Progenitor cell of endocrine pancreas (in vitro differentiated cells): ENCODE measurements around the gene GNAL. TPM values are rescaled to one million over a fixed set of nuclear protein-coding genes. Genes with fewer than 3 reads are reported as not detected.

ENCODE experiments used
- DNase-seq: peaks from one replicate; pipeline ENCODE4 v3.0.0; 2021; ENCODE audit warnings: low spot score; ENCODE audit not compliant: unreplicated experiment
- H3K27ac Mint-ChIP-seq: 2 replicates; pipeline ENCODE4 v1.8.0; 2021; ENCODE audit warnings: mild to moderate bottlenecking, moderate library complexity, mixed read lengths
- H3K27me3 Mint-ChIP-seq: 2 replicates; pipeline ENCODE4 v1.8.0; 2021; ENCODE audit warnings: mixed read lengths
- H3K36me3 Mint-ChIP-seq: 2 replicates; pipeline ENCODE4 v1.8.0; 2022; ENCODE audit warnings: mixed read lengths; ENCODE audit not compliant: insufficient read depth
- H3K4me1 Mint-ChIP-seq: 2 replicates; pipeline ENCODE4 v1.8.0; 2021; ENCODE audit warnings: low read depth, mixed read lengths
- H3K4me3 Mint-ChIP-seq: 2 replicates; pipeline ENCODE4 v1.8.0; 2021; ENCODE audit warnings: low read depth, mild to moderate bottlenecking, moderate library complexity, mixed read lengths
- H3K9me3 Mint-ChIP-seq: 2 replicates; pipeline ENCODE4 v1.8.0; 2021; ENCODE audit warnings: low read depth, mixed read lengths
- total RNA-seq: library from RNA; stranded (reverse); gene quantifications from 2 replicates; pipeline ENCODE4 v1.2.1, GENCODE V29; 2021
- TF ChIP-seq, protein P1 (sequence below): fragments of 200-600 bp; sonication (generic); IDR thresholded peaks from one replicate; pipeline ENCODE4 v1.5.0; 2021; ENCODE audit warnings: antibody characterized with exemption, mild to moderate bottlenecking; ENCODE audit not compliant: unreplicated experiment

GNAL gene
- total RNA-seq, 1 donor from 2014 or later = 10.0 TPM

- Mint-ChIP-seq H3K4me3 (no peak overlapping the region), H3K4me1 (peaks cover 18% of the 10 kb centered on the region), H3K9me3 (no peaks in the 10 kb centered on the region), H3K36me3 (no peaks in the 10 kb centered on the region), H3K27me3 (peaks cover 21% of the 10 kb centered on the region), H3K27ac (no peak overlapping the region)
- TF ChIP-seq, protein P1, sequence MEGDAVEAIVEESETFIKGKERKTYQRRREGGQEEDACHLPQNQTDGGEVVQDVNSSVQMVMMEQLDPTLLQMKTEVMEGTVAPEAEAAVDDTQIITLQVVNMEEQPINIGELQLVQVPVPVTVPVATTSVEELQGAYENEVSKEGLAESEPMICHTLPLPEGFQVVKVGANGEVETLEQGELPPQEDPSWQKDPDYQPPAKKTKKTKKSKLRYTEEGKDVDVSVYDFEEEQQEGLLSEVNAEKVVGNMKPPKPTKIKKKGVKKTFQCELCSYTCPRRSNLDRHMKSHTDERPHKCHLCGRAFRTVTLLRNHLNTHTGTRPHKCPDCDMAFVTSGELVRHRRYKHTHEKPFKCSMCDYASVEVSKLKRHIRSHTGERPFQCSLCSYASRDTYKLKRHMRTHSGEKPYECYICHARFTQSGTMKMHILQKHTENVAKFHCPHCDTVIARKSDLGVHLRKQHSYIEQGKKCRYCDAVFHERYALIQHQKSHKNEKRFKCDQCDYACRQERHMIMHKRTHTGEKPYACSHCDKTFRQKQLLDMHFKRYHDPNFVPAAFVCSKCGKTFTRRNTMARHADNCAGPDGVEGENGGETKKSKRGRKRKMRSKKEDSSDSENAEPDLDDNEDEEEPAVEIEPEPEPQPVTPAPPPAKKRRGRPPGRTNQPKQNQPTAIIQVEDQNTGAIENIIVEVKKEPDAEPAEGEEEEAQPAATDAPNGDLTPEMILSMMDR = no peak
- DNase-seq = no peak
Observed at GRCh38 chr18:11668441-11669169, 20.5 kb upstream of the GNAL start.

- TF ChIP-seq, protein P1 = no peak
- no peak overlapping the region for H3K4me3 Mint-ChIP-seq
- peaks cover 29% of the 10 kb centered on the region for H3K27me3 Mint-ChIP-seq
- H3K36me3 Mint-ChIP-seq = no peaks in the 10 kb centered on the region
- H3K4me1 Mint-ChIP-seq = peaks cover 18% of the 10 kb centered on the region
- H3K9me3 Mint-ChIP-seq = no peaks in the 10 kb centered on the region
- DNase-seq = no peak
- no peak overlapping the region for H3K27ac Mint-ChIP-seq
Observed at GRCh38 chr18:11669271-11669947, 19.7 kb upstream of the GNAL start.

GRCh38 chr18:11669948-11670275 lies 19.2 kb upstream of the GNAL start:
- DNase-seq = no peak
- no peak overlapping the region for H3K27ac Mint-ChIP-seq
- H3K9me3 Mint-ChIP-seq = no peaks in the 10 kb centered on the region
- H3K36me3 Mint-ChIP-seq = no peaks in the 10 kb centered on the region
- TF ChIP-seq, protein P1 = no peak
- no peak overlapping the region for H3K4me3 Mint-ChIP-seq
- peaks cover 18% of the 10 kb centered on the region for H3K4me1 Mint-ChIP-seq
- H3K27me3 Mint-ChIP-seq = peaks cover 32% of the 10 kb centered on the region

DNA sequence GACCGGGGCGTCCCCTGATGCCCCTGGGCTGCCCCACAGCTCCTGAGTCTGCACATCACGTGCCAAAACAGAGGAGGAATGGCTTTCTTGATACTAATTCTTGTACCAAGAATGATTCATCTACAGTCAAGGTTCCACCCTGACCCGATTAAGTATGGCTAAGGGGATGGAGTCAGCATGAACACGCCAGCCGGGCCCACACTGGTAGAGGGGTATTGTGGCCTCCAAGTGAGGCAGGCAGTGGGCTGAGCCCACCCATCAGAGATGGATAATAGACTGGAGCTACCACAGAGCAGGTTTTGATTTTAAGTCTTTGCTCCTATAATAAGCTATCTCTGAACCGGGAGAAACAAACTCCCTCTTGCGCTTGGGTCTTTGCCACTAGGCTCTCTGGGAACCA lies 17.9 kb upstream of the GNAL start:
- H3K36me3 Mint-ChIP-seq = no peaks in the 10 kb centered on the region
- TF ChIP-seq, protein P1 = no peak
- peaks cover 31% of the 10 kb centered on the region for H3K27me3 Mint-ChIP-seq
- no peak overlapping the region for H3K27ac Mint-ChIP-seq
- H3K9me3 Mint-ChIP-seq = no peaks in the 10 kb centered on the region
- DNase-seq = no peak
- no peak overlapping the region for H3K4me3 Mint-ChIP-seq
- peaks cover 16% of the 10 kb centered on the region for H3K4me1 Mint-ChIP-seq

- no peak overlapping the region for H3K27ac Mint-ChIP-seq
- DNase-seq = no peak
Observed at GRCh38 chr18:11672198-11672597, 16.9 kb upstream of the GNAL start.

More at GRCh38 chr18:11672198-11672597, 16.9 kb upstream of the GNAL start:
- Mint-ChIP-seq H3K36me3 (no peaks in the 10 kb centered on the region), H3K4me3 (no peak overlapping the region), H3K9me3 (no peaks in the 10 kb centered on the region), H3K27me3 (peaks cover 29% of the 10 kb centered on the region), H3K4me1 (peaks cover 16% of the 10 kb centered on the region)
- TF ChIP-seq, protein P1 = no peak
